Measurements from ENCODE around the gene MYO1F.

Gene MYO1F

DNA sequence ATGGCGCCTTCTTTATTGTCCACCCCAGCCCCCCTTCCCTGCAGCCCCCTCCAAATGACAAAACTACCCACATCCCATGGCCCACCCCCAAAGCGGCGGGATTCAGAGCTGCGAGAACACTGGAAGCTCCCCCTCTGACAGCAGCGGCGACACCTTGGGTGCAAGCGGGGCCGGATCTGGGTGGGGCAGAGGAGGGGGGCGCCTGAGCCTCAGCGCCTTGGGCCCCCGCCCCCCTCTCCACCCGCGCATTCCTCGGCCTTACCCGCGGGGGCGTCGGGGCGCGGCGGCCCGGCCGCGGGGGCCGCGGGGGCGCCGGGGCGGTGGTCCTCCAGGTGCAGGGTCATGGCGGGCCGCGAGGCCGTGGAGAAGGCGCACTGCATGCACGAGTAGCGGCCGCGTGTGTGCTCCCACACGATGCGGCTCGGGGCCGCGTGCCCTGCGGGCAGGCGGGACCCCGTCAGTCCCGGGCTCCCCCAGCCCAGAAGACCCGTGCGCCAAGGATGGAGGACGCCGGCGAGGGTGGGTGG is 66.6 kb downstream of the MYO1F start:
- Histone ChIP-seq H3K4me1 (ENCODE audit: control insufficient read depth, insufficient read depth, low read depth, low read length) (peaks cover 26% of the 10 kb centered on the region), H3K27me3 (ENCODE audit: control insufficient read depth in 1 of 2, insufficient read depth in 1 of 2, low read length in 2 of 2) (no peaks in the 10 kb centered on the region), H3K36me3 (ENCODE audit: control insufficient read depth in 1 of 2, insufficient read depth in 2 of 2, low read depth in 1 of 2, low read length in 2 of 2) (peaks cover 6 to 42% of the 10 kb centered on the region in 2 experiments), H2BK5ac (ENCODE audit: low read depth, low read length, poor library complexity, severe bottlenecking) (no peak overlapping the region), H4K91ac (ENCODE audit: low read length) (no peak overlapping the region), H3K4me3 (ENCODE audit: insufficient read depth in 1 of 2, low read depth in 1 of 2, low read length in 2 of 2) (no peak overlapping the region), H3K79me1 (replicated peaks; ENCODE audit: low read length, poor library complexity, severe bottlenecking) (peaks cover 23% of the 10 kb centered on the region), H2BK12ac (ENCODE audit: low read length in 2 of 2) (no peak overlapping the region), H3K4me2 (ENCODE audit: low read length, poor library complexity, severe bottlenecking) (no peak overlapping the region), H3K4ac (ENCODE audit: low read depth in 1 of 2, low read length in 2 of 2) (no peak overlapping the region), H3K18ac (ENCODE audit: low read depth in 1 of 2, low read length in 2 of 2) (no peak overlapping the region), H2BK15ac (ENCODE audit: low read depth, poor library complexity, severe bottlenecking) (no peak overlapping the region), H2BK120ac (ENCODE audit: low read depth, low read length) (no peak overlapping the region), H3K23ac (ENCODE audit: low read length in 2 of 2) (no peak overlapping the region), H2AFZ (ENCODE audit: low read depth, low read length) (no peak overlapping the region), H3K9ac (ENCODE audit: low read length) (no peak overlapping the region), H3K14ac (ENCODE audit: low read length in 2 of 2) (no peak overlapping the region), H3K27ac (ENCODE audit: low read length, poor library complexity, severe bottlenecking) (no peak overlapping the region), H4K8ac (ENCODE audit: low read length) (no peak overlapping the region), H2AK5ac (ENCODE audit: low read length, severe bottlenecking) (no peak overlapping the region), H3K9me3 (ENCODE audit: control insufficient read depth, low read length) (no peaks in the 10 kb centered on the region)
- WGBS: 98% methylated on average over 44 of the region's 52 CpGs
- no peak for DNase-seq

DNA sequence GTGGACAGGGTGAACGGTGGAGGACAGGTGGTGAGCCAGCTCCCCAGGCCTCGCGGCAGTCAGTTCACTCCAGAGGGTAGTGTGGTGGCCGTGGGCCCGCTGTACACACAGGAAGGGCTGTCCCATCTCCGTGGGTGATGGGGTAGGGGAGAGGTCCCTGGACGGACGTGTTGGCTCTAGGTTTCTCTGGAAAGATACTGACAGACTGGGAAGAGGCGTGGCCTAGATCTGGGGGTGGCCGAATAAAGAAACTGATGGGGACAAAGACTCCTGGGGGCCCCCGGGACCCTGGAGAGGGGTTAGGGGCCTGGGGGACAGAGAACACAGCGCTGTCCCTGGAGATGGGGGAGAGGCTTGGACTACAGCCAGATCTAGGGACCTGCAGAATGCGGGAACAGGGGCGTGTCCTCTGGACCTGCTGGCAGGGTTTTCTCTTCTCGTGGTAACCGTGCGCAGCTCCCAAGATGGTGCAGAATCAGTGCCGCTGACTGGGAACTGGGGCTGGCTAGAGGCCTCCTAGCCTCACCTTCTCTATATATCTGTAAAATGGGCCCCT is 70.8 kb downstream of the MYO1F start:
- 36% methylated on average over 18 of the region's 18 CpGs for WGBS
- peak overlapping the region; percentile 85 for H4K8ac ChIP-seq (ENCODE audit: low read length)
- peaks cover 0 to 25% of the 10 kb centered on the region in 2 experiments for H3K36me3 ChIP-seq (ENCODE audit: control insufficient read depth in 1 of 2, insufficient read depth in 2 of 2, low read depth in 1 of 2, low read length in 2 of 2)
- H2BK5ac ChIP-seq (ENCODE audit: low read depth, low read length, poor library complexity, severe bottlenecking): no peak overlapping the region
- peaks cover 7% of the 10 kb centered on the region for H3K79me1 ChIP-seq (replicated peaks; ENCODE audit: low read length, poor library complexity, severe bottlenecking)
- peak overlapping the region; percentile 79 for H2AFZ ChIP-seq (ENCODE audit: low read depth, low read length)
- peak overlapping the region; percentile 67 for H2AK5ac ChIP-seq (ENCODE audit: low read length, severe bottlenecking)
- no peaks in the 10 kb centered on the region for H3K9me3 ChIP-seq (ENCODE audit: control insufficient read depth, low read length)
- peak overlapping the region in 1 of 2 experiments; percentile 75 for H3K4ac ChIP-seq (ENCODE audit: low read depth in 1 of 2, low read length in 2 of 2)
- H2BK120ac ChIP-seq (ENCODE audit: low read depth, low read length): no peak overlapping the region
- no peak overlapping the region for H3K14ac ChIP-seq (ENCODE audit: low read length in 2 of 2)
- no peak overlapping the region for H3K23ac ChIP-seq (ENCODE audit: low read length in 2 of 2)
- peaks cover 0 to 3% of the 10 kb centered on the region in 2 experiments for H3K27me3 ChIP-seq (ENCODE audit: control insufficient read depth in 1 of 2, insufficient read depth in 1 of 2, low read length in 2 of 2)
- peak overlapping the region; percentile 64 to 78 for H3K4me3 ChIP-seq (ENCODE audit: insufficient read depth in 1 of 2, low read depth in 1 of 2, low read length in 2 of 2)
- no peak for DNase-seq
- peak overlapping the region; percentile 98 for H3K4me2 ChIP-seq (ENCODE audit: low read length, poor library complexity, severe bottlenecking)
- no peak overlapping the region for H3K27ac ChIP-seq (ENCODE audit: low read length, poor library complexity, severe bottlenecking)
- no peak overlapping the region for H3K18ac ChIP-seq (ENCODE audit: low read depth in 1 of 2, low read length in 2 of 2)
- H2BK15ac ChIP-seq (ENCODE audit: low read depth, poor library complexity, severe bottlenecking): no peak overlapping the region
- no peak overlapping the region for H4K91ac ChIP-seq (ENCODE audit: low read length)
- peaks cover 9% of the 10 kb centered on the region for H3K4me1 ChIP-seq (ENCODE audit: control insufficient read depth, insufficient read depth, low read depth, low read length)
- peak overlapping the region; percentile 62 for H3K9ac ChIP-seq (ENCODE audit: low read length)
- no peak overlapping the region for H2BK12ac ChIP-seq (ENCODE audit: low read length in 2 of 2)

DNA sequence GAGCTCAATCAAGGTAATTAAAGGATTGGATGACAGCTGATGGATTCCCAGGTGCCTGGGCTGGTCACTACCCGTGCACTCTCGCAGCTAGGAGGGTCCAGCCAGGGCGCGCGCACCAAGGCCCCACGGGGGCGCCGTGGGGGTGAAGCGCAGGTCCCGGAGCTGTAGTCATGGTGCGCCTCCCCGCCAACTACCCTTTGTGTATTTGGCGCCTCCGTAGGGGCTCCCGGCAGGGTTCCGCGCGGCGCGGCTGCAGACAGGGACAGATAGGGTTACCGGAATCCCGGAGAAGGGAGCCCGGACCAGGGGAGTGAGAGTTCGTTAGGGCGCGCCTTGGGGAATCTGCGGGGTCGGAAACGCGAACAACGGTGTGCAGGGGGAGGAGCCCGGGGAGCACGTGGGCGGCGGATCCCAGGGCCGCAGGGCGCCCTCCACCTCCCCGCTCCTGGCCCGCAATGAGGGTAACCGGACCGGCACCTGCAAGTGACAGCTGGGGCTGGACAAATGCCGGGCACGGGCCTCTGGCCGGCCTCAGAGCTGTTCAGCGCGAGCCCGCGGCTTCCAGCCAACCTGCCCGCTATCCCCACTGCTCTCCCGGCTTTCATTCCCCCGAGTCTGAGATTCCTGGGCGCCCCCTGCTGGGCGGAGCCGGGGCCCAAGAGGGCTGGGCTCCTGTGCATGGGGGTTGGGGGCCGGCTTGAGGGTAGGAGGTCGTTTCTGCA is 71.4 kb downstream of the MYO1F start:
- peaks cover 8% of the 10 kb centered on the region for H3K4me1 ChIP-seq (ENCODE audit: control insufficient read depth, insufficient read depth, low read depth, low read length)
- H4K8ac ChIP-seq (ENCODE audit: low read length): peak overlapping the region; percentile 53
- H3K27ac ChIP-seq (ENCODE audit: low read length, poor library complexity, severe bottlenecking): no peak overlapping the region
- H3K9ac ChIP-seq (ENCODE audit: low read length): peak overlapping the region; percentile 62
- H3K36me3 ChIP-seq (ENCODE audit: control insufficient read depth in 1 of 2, insufficient read depth in 2 of 2, low read depth in 1 of 2, low read length in 2 of 2): peaks cover 0 to 19% of the 10 kb centered on the region in 2 experiments
- peak overlapping the region; percentile 98 for H3K4me2 ChIP-seq (ENCODE audit: low read length, poor library complexity, severe bottlenecking)
- H2BK5ac ChIP-seq (ENCODE audit: low read depth, low read length, poor library complexity, severe bottlenecking): no peak overlapping the region
- DNase-seq: peak; percentile 72
- no peaks in the 10 kb centered on the region for H3K9me3 ChIP-seq (ENCODE audit: control insufficient read depth, low read length)
- peaks cover under 1% of the 10 kb centered on the region for H3K79me1 ChIP-seq (replicated peaks; ENCODE audit: low read length, poor library complexity, severe bottlenecking)
- H2BK120ac ChIP-seq (ENCODE audit: low read depth, low read length): no peak overlapping the region
- H3K18ac ChIP-seq (ENCODE audit: low read depth in 1 of 2, low read length in 2 of 2): peak overlapping the region in 1 of 2 experiments; percentile 80
- H3K27me3 ChIP-seq (ENCODE audit: control insufficient read depth in 1 of 2, insufficient read depth in 1 of 2, low read length in 2 of 2): peaks cover 0 to 4% of the 10 kb centered on the region in 2 experiments
- no peak overlapping the region for H3K14ac ChIP-seq (ENCODE audit: low read length in 2 of 2)
- H2AFZ ChIP-seq (ENCODE audit: low read depth, low read length): peak overlapping the region; percentile 79
- peak overlapping the region; percentile 64 to 78 for H3K4me3 ChIP-seq (ENCODE audit: insufficient read depth in 1 of 2, low read depth in 1 of 2, low read length in 2 of 2)
- no peak overlapping the region for H2AK5ac ChIP-seq (ENCODE audit: low read length, severe bottlenecking)
- 2% methylated on average over 39 of the region's 56 CpGs for WGBS
- no peak overlapping the region for H3K23ac ChIP-seq (ENCODE audit: low read length in 2 of 2)
- peak overlapping the region in 1 of 2 experiments; percentile 64 for H3K4ac ChIP-seq (ENCODE audit: low read depth in 1 of 2, low read length in 2 of 2)
- peak overlapping the region in 1 of 2 experiments; percentile 4 for H2BK12ac ChIP-seq (ENCODE audit: low read length in 2 of 2)
- H2BK15ac ChIP-seq (ENCODE audit: low read depth, poor library complexity, severe bottlenecking): peak overlapping the region; percentile 54
- H4K91ac ChIP-seq (ENCODE audit: low read length): peak overlapping the region; percentile 27

- H3K27ac ChIP-seq (ENCODE audit: low read length, poor library complexity, severe bottlenecking): no peak overlapping the region
- no peak overlapping the region for H2BK120ac ChIP-seq (ENCODE audit: low read depth, low read length)
- H3K18ac ChIP-seq (ENCODE audit: low read depth in 1 of 2, low read length in 2 of 2): no peak overlapping the region
- H3K4ac ChIP-seq (ENCODE audit: low read depth in 1 of 2, low read length in 2 of 2): no peak overlapping the region
- peaks cover 16% of the 10 kb centered on the region for H3K4me1 ChIP-seq (ENCODE audit: control insufficient read depth, insufficient read depth, low read depth, low read length)
- H3K4me2 ChIP-seq (ENCODE audit: low read length, poor library complexity, severe bottlenecking): no peak overlapping the region
- H3K4me3 ChIP-seq (ENCODE audit: insufficient read depth in 1 of 2, low read depth in 1 of 2, low read length in 2 of 2): no peak overlapping the region
- H4K8ac ChIP-seq (ENCODE audit: low read length): no peak overlapping the region
- no peak overlapping the region for H2BK12ac ChIP-seq (ENCODE audit: low read length in 2 of 2)
- H3K9me3 ChIP-seq (ENCODE audit: control insufficient read depth, low read length): no peaks in the 10 kb centered on the region
- 83% methylated on average over 6 of the region's 6 CpGs for WGBS
- no peak overlapping the region for H2AFZ ChIP-seq (ENCODE audit: low read depth, low read length)
- H3K23ac ChIP-seq (ENCODE audit: low read length in 2 of 2): peak overlapping the region in 1 of 2 experiments; percentile 1
- H2BK15ac ChIP-seq (ENCODE audit: low read depth, poor library complexity, severe bottlenecking): no peak overlapping the region
- H3K27me3 ChIP-seq (ENCODE audit: control insufficient read depth in 1 of 2, insufficient read depth in 1 of 2, low read length in 2 of 2): peaks cover 0 to 4% of the 10 kb centered on the region in 2 experiments
- H4K91ac ChIP-seq (ENCODE audit: low read length): no peak overlapping the region
- H2AK5ac ChIP-seq (ENCODE audit: low read length, severe bottlenecking): no peak overlapping the region
- H3K36me3 ChIP-seq (ENCODE audit: control insufficient read depth in 1 of 2, insufficient read depth in 2 of 2, low read depth in 1 of 2, low read length in 2 of 2): peaks cover 0 to 11% of the 10 kb centered on the region in 2 experiments
- H3K79me1 ChIP-seq (replicated peaks; ENCODE audit: low read length, poor library complexity, severe bottlenecking): no peaks in the 10 kb centered on the region
- no peak overlapping the region for H2BK5ac ChIP-seq (ENCODE audit: low read depth, low read length, poor library complexity, severe bottlenecking)
- H3K9ac ChIP-seq (ENCODE audit: low read length): no peak overlapping the region
- DNase-seq: no peak
- no peak overlapping the region for H3K14ac ChIP-seq (ENCODE audit: low read length in 2 of 2)
These were observed 72.3 kb downstream of the MYO1F start for GRCh38 chr19:8504919-8505318.
